Measurements from ENCODE around the gene TSNAXIP1.

GRCh38 chr16:67786491-67786890, 20.2 kb upstream of the TSNAXIP1 start:
- TF ChIP-seq, protein P1, sequence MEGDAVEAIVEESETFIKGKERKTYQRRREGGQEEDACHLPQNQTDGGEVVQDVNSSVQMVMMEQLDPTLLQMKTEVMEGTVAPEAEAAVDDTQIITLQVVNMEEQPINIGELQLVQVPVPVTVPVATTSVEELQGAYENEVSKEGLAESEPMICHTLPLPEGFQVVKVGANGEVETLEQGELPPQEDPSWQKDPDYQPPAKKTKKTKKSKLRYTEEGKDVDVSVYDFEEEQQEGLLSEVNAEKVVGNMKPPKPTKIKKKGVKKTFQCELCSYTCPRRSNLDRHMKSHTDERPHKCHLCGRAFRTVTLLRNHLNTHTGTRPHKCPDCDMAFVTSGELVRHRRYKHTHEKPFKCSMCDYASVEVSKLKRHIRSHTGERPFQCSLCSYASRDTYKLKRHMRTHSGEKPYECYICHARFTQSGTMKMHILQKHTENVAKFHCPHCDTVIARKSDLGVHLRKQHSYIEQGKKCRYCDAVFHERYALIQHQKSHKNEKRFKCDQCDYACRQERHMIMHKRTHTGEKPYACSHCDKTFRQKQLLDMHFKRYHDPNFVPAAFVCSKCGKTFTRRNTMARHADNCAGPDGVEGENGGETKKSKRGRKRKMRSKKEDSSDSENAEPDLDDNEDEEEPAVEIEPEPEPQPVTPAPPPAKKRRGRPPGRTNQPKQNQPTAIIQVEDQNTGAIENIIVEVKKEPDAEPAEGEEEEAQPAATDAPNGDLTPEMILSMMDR (IDR thresholded peaks at IDR 0.05): no peak
- no peak for TF ChIP-seq POLR2A (IDR thresholded peaks at IDR 0.05)
